Activated CD4-positive, alpha-beta T cell treated with anti-CD3 and anti-CD28 coated beads, Interleukin-2, amount 50 U/mL, for 24 hours (primary cell): ENCODE measurements around the gene PRSS8.
"Not testable (repeated sequence)": the region's sequence is repeated elsewhere in the genome, so short reads cannot be mapped to it uniquely, and the experiment has no call there.

ENCODE experiments used
- DNase-seq, 2 donors: peaks; one replicate each; pipeline ENCODE4 v3.0.0-alpha.2; 2020; ENCODE audit warnings: low read depth in 1 of 2, low spot score in 1 of 2

PRSS8 gene

DNA sequence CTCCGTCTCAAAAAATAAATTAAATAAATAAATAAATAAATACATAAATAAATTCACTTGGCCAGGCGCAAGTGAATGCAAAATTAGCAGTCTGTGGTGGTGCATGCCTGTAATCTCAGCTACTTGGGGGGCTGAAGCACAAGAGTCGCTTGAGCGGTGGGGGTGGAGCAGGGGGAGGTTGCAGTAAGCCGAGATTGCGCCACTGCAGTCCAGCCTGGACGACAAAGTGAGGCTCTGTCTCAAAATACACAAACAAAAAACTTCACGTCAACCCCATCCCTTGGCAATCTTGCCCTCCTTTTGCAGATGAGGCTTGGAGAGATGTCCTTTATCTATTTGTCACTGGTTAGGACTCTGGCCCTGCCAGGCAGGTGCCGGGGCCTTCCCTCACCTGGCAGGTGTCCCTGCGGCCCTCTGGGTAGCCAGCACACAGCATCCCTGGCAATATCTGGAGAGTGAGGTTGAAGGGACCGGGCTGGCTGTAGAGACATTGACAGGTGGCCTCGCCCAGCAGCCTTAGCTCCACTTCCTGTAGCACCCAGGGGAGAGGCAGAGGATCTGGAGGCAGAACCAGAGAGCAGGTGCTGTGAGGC, 10.0 kb upstream of the PRSS8 start:
- no peak for DNase-seq

DNA sequence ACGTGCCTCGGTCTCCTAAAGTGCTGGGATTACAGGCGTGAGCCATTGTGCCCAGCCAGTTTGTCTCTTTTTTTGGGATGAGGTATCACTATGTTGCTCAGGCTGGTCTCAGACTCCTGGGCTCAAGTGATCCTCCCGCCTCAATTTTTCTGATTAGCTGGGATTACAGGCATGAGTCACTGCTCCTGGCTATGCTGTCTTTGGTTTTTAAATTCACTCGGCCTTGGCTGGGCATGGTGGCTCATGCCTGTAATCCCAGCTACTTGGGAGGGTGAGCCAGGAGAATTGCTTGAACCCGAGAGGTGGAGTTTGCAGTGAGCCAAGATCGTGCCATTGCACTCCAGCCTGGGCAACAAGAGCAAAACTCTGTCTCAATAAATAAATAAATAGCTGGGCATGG, 8.9 kb upstream of the PRSS8 start:
- not testable (repeated sequence) for DNase-seq

DNA sequence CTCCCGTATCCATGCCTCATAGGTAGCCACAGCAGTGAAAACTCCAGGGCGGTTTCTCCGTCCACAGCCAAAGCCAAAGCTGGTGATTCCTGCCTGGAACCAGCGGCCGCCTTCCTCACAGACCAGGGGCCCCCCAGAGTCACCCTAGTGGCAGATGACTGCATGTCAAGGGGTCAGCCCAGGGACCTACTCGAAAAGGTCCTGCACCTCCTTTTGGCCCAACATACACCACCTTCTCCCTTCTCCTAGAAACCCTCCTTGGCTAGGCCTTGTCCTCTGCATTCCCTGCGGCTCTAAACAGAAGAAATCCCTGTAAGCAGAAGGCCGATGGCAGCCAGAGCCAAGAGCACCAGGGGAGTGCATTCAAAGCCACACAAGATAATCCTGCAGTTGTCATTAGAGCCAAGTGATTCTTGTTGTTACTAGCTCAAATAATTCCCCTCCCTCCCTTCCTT, 8.2 kb upstream of the PRSS8 start:
- DNase-seq = no peak

DNA sequence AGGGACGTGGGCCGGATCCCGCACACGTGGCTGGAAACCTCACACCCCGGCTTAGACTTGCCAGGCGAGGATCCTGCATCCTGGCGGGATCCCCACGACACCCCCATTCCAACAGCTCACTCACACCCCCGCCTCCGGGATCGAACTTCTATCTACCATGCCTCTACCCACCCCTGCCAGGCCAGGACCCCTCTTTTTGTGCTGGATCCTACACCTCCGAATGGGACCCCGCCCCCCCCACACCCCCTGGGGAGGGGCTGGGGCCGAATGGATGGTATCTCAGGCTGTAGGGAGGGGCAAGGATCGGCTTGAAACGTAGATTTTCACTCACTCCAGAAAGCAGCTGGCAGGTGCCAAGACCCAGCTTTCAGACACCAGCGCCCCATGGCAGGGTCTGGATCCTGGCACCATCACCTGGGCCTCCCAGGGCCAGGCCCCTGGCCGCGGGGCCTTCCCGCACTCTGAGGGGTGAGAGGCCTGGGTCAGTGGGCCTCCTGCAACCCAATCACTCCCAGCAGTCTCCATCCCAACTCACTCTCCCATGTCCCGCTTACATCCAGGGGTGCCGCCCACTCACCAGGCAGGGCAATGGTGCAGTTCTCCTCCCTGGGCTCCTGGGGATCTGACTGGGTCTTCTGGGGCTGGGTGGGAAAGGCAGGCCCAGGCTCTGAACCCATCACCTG, 7.6 kb upstream of the PRSS8 start:
- no peak for DNase-seq

DNA sequence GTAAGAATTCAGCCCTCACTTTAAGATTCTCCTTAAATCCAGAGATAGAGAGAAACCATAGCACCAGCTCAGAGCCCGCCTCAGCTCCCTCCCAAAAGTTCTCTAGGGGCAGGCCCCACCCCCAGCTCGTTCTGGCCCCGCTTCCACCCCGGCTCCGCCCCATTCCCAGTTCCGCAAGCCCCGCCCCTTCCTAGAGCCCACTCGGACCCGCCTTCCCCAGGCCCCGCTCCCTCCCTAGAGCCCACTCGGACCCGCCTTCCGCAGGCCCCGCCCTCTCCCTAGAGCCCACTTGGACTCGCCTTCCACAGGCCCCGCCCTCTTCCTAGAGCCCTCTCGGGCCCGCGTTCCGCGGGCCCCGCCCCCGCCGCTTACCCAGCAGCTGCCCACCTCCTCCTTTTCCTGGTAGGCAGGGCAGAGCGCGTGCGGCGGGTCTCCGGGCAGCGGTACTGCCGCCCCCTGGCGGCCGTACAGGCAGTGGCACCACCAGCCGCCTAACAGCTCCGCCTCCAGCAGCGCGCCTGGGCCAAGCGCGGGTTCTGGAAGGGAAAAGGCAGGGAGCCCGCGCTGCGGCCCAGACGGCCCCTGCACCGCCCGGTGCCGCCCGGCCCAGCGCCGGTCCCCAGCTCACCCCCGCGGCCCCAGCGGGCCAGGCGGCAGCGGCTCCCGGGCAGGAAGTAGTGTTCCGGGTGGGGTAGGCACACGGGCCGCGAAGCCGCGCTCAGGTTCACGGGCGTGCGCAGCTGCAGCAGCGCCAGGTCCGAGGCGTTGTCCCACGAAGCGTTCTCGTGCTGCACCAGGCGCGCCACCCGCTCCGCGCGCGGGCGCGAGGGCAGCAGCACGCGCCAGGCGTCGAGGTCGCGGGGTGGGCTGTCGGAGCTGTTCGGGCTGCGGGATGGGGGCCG, 6.8 kb upstream of the PRSS8 start:
- peak; percentile 95 to 96 for DNase-seq

DNA sequence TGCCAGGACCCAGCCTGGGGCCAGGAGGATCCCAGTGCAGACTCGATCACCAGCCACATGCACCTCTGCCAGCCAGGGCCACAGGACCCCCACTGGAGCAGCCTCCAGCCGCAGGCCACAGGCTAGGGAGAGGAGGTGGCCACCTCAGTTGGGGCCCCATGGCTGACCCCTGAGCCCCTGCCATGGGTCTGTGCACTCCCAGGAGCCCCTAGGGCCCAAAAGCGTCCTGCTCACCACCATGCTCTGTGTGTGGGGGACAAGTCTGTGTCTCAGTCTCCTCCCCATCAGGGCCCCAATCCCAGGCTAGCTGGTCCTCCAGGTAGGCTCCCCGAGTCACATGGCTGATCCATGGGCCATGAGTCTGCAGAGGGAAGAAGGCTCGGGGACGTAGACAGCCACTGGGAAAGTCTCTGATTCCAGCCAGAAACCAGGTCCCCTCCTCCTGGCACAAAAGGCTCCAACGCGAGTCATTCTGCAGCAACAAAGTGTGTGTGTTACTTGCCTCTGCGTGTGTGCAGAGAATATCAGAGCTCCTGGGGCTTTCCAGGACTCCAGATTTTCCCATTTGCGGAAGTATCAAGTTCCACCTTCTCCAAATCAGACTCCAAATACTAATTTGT, 6.1 kb upstream of the PRSS8 start:
- DNase-seq = no peak

DNA sequence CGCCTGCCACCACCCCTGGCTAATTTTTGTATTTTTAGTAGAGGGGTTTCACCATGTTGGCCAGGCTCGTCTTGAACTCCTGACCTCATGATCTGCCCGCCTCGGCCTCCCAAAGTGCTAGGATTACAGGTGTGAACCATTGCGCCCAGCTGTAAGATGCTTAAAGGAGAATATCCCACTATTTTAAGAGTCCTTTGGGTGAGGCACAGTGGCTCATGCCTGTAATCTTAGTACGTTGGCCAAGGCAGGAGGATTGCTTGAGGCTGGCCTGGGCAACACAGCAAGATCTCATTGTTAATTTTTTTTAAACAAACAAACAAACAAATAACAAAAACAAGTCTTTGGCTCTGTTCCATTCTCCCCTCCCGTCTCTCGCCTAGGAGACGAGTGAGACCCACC, 5.5 kb upstream of the PRSS8 start:
- DNase-seq = not testable (repeated sequence)

DNA sequence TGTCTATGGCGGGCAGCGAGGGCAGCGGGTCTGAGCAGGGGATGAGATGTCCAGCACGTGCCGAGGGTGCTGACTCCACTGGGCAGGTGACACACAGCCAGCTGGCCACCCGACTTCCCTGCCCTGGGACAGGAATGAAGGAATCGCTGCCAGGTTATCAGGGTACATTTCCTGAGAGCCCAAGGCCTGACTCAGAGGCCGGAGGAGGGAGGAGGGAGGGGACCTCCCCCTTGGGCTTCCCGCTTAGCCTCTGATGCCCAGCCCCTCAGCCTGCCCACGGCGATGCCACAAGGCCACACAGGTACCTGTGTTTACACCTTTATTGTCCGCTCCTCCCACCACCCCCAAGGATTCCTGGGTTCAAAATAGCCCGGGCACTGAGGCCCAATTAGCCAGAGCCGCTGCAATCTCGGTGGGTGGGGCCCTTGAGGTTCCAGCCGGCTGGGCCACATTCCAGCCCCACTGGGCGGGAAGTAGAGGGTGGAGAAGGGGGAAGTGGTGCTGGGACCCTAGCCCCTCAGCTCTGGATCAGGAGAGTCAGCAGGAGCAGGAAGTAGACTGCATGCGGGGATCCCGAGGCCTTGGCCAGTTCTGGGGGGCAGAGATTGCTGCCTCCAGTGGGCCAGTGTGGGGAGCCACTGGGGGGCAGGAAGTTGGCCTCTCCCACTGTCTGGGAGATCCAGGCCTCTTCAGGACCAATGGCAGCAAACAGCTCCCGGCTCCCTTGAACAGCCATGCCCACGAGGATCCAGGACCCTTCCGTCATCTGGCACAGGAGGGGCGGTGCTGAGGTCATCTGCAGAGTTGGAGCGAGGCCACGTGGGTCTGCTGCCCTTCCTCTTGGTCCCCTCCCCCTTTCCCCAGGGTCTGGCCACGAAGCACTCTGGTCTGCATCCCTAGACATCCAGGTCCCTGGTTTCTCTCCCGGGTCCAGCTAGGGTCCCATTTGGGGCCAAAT, 3.4 kb upstream of the PRSS8 start:
- no peak for DNase-seq

- DNase-seq = not testable (repeated sequence)
Observed at GRCh38 chr16:31136822-31137499, 1.4 kb upstream of the PRSS8 start.

- DNase-seq = no peak
Observed at GRCh38 chr16:31136287-31136662, 748 bp upstream of the PRSS8 start.

GRCh38 chr16:31134625-31135534, 647 bp downstream of the PRSS8 start:
- no peak for DNase-seq

GRCh38 chr16:31134091-31134571, 1.4 kb downstream of the PRSS8 start:
- no peak for DNase-seq

GRCh38 chr16:31133046-31133501, 2.5 kb downstream of the PRSS8 start:
- no peak for DNase-seq

GRCh38 chr16:31132303-31132979, 3.1 kb downstream of the PRSS8 start:
- no peak for DNase-seq

GRCh38 chr16:31131841-31132271, 3.7 kb downstream of the PRSS8 start:
- DNase-seq = no peak

- no peak for DNase-seq
Observed at GRCh38 chr16:31131416-31131815, 4.1 kb downstream of the PRSS8 start.

DNA sequence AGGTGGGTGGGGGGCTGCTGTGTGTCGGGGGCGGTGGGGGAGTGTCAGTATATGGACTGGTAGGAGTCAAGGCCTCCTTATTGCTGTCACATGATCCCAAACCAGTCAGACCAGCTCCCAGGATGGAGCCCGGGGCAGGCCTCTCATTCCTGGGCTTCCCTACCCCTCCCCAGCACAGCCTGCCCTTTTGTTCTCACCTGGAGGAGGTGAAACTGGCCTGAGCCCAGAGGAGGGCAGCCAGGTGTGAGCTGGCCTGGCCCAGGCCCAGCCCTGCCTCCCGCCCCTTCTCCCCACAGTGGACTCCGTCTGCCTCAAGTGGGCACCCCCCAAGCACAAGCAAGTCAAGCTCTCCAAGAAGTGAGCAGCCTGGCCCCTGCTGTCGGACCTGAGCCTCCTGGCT, 4.6 kb downstream of the PRSS8 start:
- DNase-seq = no peak

- no peak for DNase-seq
Observed at GRCh38 chr16:31130336-31130891, 5.1 kb downstream of the PRSS8 start.
